ENCODE measurements around the gene USP24.

- TF ChIP-seq CTCF (conservative IDR thresholded peaks at IDR 0.05; ENCODE audit: low read length) (no peak), EZH2phosphoT487 (IDR thresholded peaks at IDR 0.05; ENCODE audit: borderline replicate concordance) (no peak)
Measured at GRCh38 chr1:55047611-55048010, 167.6 kb downstream of the USP24 start.
